DMS79 (cell line): Measurements from ENCODE around the gene CD200R1.

Experiments used
- DNase-seq: peaks from one replicate; lab custom pipeline; 2025; lab: John Stamatoyannopoulos, UW

Gene CD200R1

GRCh38 chr3:112884678-112885290 lies 90.1 kb downstream of the CD200R1 start:
- no peak for DNase-seq

GRCh38 chr3:112881891-112882290 lies 93.0 kb downstream of the CD200R1 start:
- no peak for DNase-seq

GRCh38 chr3:112875561-112875960 lies 99.3 kb downstream of the CD200R1 start:
- DNase-seq, result no peak

GRCh38 chr3:112874725-112875124 lies 100.2 kb downstream of the CD200R1 start:
- DNase-seq, result no peak

GRCh38 chr3:112873632-112874031 lies 101.3 kb downstream of the CD200R1 start:
- DNase-seq, result no peak

GRCh38 chr3:112871735-112872134 lies 103.2 kb downstream of the CD200R1 start:
- no peak for DNase-seq
